ENCODE measurements around the gene PNRC1. TPM values are rescaled to one million over a fixed set of nuclear protein-coding genes. Genes with fewer than 3 reads are reported as not detected.
"Not testable (repeated sequence)": the region's sequence is repeated elsewhere in the genome, so short reads cannot be mapped to it uniquely, and the experiment has no call there.

The PNRC1 gene
- total RNA-seq, 1 donor from 2014 or later = 59.8 TPM

GRCh38 chr6:89054208-89054607, 26.3 kb upstream of the PNRC1 start:
- Histone ChIP-seq H3K27me3 (ENCODE audit: control insufficient read depth, insufficient read depth, low read length) (no peaks in the 10 kb centered on the region), H3K36me3 (ENCODE audit: control insufficient read depth, insufficient read depth, low read length) (no peaks in the 10 kb centered on the region), H3K4me3 (ENCODE audit: low read depth, low read length) (no peak overlapping the region)
- TF ChIP-seq CTCF (IDR thresholded peaks at IDR 0.05; ENCODE audit: insufficient read depth, low read length, poor library complexity, severe bottlenecking) = no peak
- no peak for DNase-seq (ENCODE audit: low read depth)

GRCh38 chr6:89057759-89058158, 22.8 kb upstream of the PNRC1 start:
- TF ChIP-seq CTCF (IDR thresholded peaks at IDR 0.05; ENCODE audit: insufficient read depth, low read length, poor library complexity, severe bottlenecking) = no peak

DNA sequence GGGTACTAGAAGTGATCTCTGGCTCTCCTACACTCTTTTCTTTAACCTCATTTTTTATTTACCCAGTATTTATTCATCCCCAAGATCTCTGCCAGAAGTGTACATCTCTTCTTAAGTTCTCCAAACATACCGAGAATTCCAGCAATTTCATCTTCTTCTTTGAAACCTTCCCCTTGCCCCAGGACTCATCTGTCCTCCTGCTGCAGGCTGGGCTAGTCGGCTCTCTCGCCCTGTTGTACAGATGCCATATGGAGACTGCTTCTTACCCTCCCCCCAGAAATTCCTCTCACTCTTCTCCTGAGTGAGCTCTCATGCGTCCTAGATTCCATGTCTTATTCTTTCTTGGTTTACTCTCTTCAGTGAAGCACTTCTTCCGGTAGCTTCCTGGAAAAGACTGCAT, 21.9 kb upstream of the PNRC1 start:
- Histone ChIP-seq H3K27me3 (ENCODE audit: control insufficient read depth, insufficient read depth, low read length) (no peaks in the 10 kb centered on the region), H3K4me3 (ENCODE audit: low read depth, low read length) (no peak overlapping the region), H3K36me3 (ENCODE audit: control insufficient read depth, insufficient read depth, low read length) (no peaks in the 10 kb centered on the region)
- no peak for TF ChIP-seq CTCF (IDR thresholded peaks at IDR 0.05; ENCODE audit: insufficient read depth, low read length, poor library complexity, severe bottlenecking)
- no peak for DNase-seq (ENCODE audit: low read depth)

More at GRCh38 chr6:89057759-89058158, 22.8 kb upstream of the PNRC1 start:
- Histone ChIP-seq H3K4me3 (ENCODE audit: low read depth, low read length) (no peak overlapping the region), H3K27me3 (ENCODE audit: control insufficient read depth, insufficient read depth, low read length) (no peaks in the 10 kb centered on the region), H3K36me3 (ENCODE audit: control insufficient read depth, insufficient read depth, low read length) (no peaks in the 10 kb centered on the region)
- DNase-seq (ENCODE audit: low read depth) = no peak

- no peak for DNase-seq (ENCODE audit: low read depth)
- no peaks in the 10 kb centered on the region for H3K36me3 ChIP-seq (ENCODE audit: control insufficient read depth, insufficient read depth, low read length)
- H3K27me3 ChIP-seq (ENCODE audit: control insufficient read depth, insufficient read depth, low read length) = no peaks in the 10 kb centered on the region
- H3K4me3 ChIP-seq (ENCODE audit: low read depth, low read length) = no peak overlapping the region
- no peak for TF ChIP-seq CTCF (IDR thresholded peaks at IDR 0.05; ENCODE audit: insufficient read depth, low read length, poor library complexity, severe bottlenecking)
Observed at GRCh38 chr6:89059227-89059626, 21.3 kb upstream of the PNRC1 start.

DNA sequence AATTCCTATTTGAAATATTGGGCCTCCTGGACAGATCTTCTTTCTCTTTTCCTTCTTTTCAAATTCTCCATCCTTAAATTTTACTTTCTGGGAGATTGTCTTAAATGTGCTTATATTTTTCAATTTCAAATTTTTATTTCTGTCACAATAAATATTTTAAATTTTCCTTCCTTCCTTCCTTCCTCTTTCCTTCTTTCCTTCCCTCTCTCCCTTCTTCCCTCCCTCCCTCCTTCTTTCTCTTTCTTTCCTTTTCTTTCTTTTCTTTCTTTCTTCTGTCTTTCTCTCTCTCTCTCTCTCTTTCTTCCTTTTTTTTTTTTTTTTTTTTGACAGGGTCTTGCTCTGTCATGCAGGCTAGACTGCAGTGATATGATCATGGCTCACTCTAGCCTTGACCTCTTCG, 16.7 kb upstream of the PNRC1 start:
- no peak overlapping the region for H3K4me3 ChIP-seq (ENCODE audit: low read depth, low read length)
- no peak for TF ChIP-seq CTCF (IDR thresholded peaks at IDR 0.05; ENCODE audit: insufficient read depth, low read length, poor library complexity, severe bottlenecking)
- DNase-seq (ENCODE audit: low read depth) = no peak
- H3K36me3 ChIP-seq (ENCODE audit: control insufficient read depth, insufficient read depth, low read length) = no peaks in the 10 kb centered on the region
- no peaks in the 10 kb centered on the region for H3K27me3 ChIP-seq (ENCODE audit: control insufficient read depth, insufficient read depth, low read length)

DNA sequence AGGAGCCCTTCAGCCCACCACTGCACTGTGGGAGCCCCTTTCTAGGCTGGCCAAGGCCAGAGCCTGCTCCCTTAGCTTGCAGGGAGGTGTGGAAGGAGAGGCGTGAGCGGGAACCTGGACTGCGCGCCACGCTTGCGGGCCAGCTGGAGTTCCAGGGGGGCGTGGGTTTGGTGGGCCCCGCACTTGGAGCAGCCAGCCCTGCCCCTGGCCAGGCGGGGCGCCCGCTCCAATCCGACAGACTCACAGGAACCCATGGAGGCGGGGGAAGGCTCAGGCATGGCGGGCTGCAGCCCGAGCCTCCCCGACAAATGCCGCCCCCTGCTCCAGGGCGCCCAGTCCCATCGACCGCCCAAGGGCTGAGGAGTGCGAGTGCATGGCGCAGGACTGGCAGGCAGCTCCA, 15.6 kb upstream of the PNRC1 start:
- not testable (repeated sequence) for H3K36me3 ChIP-seq (ENCODE audit: control insufficient read depth, insufficient read depth, low read length); DNase-seq (ENCODE audit: low read depth); H3K4me3 ChIP-seq (ENCODE audit: low read depth, low read length); H3K27me3 ChIP-seq (ENCODE audit: control insufficient read depth, insufficient read depth, low read length)

DNA sequence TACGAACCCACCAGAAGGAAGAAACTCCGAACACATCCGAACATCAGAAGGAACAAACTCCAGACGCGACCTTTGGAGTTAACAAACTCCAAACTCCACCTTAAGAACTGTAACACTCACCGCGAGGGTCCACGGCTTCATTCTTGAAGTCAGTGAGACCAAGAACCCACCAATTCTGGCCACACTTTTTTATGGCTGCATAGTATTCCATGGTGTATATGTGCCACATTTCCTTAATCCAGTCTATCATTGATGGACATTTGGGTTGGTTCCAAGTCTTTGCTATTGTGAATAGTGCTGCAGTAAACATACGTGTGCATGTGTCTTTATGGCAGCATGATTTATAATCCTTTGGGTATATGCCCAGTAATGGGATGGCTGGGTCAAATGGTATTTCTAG, 14.4 kb upstream of the PNRC1 start:
- not testable (repeated sequence) for DNase-seq (ENCODE audit: low read depth); H3K27me3 ChIP-seq (ENCODE audit: control insufficient read depth, insufficient read depth, low read length); H3K4me3 ChIP-seq (ENCODE audit: low read depth, low read length); H3K36me3 ChIP-seq (ENCODE audit: control insufficient read depth, insufficient read depth, low read length)
